C1 segment of cervical spinal cord (tissue), 14 donors: ENCODE measurements around the gene LOXL1.

Experiments
- DNase-seq, 14 donors: peaks; one replicate each; lab custom pipeline; 2025; lab: John Stamatoyannopoulos, UW

The LOXL1 gene, protein sequence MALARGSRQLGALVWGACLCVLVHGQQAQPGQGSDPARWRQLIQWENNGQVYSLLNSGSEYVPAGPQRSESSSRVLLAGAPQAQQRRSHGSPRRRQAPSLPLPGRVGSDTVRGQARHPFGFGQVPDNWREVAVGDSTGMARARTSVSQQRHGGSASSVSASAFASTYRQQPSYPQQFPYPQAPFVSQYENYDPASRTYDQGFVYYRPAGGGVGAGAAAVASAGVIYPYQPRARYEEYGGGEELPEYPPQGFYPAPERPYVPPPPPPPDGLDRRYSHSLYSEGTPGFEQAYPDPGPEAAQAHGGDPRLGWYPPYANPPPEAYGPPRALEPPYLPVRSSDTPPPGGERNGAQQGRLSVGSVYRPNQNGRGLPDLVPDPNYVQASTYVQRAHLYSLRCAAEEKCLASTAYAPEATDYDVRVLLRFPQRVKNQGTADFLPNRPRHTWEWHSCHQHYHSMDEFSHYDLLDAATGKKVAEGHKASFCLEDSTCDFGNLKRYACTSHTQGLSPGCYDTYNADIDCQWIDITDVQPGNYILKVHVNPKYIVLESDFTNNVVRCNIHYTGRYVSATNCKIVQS

DNA sequence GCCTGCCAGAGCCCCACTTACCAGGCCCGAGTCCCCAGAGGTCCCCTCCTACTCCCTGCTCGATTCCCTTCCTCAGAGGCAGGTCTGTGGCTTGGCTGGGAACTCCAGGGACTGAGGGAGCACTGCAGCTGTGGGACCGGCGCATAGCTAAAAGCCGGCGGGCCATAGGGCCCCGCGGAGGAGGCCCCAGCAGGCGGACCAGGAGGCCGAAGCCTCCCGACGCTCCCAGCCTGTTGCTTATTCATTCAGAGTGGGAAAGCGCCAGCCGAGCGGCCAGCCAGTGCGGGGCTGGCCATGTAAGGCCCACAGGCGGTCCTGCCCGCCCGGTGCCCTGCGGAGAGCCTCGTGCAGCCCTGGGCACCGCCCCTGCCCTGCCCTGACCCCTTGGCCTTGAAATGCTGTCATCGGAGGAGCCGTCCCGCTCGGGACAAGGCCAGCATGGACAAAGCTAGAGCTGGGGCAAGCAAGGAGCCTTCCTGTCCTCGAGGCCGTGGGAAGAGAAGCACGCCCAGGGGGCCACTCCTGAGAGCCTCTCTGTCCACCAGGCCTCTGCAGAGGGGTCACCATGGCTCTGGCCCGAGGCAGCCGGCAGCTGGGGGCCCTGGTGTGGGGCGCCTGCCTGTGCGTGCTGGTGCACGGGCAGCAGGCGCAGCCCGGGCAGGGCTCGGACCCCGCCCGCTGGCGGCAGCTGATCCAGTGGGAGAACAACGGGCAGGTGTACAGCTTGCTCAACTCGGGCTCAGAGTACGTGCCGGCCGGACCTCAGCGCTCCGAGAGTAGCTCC is at the start of gene LOXL1:
Gene LOXL1, plus strand, starts transcription at position 244 of the 784 bp plus-strand sequence. Its CDS starts 322 bp downstream, at position 566.
- peak in 9 of 14 donors; percentile 9 to 70 (median 24) for DNase-seq

DNA sequence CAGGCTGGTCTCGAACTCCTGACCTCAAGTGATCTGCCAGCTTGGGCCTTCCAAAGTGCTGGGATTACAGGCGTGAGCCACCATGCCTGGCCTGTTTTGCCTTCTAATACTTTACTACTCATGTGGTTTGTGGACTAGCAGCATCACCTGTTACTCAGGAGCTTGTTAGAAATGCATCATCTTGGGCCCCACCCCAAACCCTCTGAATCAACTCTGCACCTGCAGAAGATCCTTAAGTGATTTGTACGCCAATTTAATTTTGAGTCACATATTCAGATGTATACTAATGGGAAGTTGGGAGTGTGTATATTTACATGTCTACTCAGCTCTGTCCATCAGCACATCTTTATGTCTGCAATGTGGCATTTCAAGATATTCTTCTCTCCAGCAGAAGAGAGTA is 46.8 kb upstream of the LOXL1 start:
- no peak for DNase-seq

DNA sequence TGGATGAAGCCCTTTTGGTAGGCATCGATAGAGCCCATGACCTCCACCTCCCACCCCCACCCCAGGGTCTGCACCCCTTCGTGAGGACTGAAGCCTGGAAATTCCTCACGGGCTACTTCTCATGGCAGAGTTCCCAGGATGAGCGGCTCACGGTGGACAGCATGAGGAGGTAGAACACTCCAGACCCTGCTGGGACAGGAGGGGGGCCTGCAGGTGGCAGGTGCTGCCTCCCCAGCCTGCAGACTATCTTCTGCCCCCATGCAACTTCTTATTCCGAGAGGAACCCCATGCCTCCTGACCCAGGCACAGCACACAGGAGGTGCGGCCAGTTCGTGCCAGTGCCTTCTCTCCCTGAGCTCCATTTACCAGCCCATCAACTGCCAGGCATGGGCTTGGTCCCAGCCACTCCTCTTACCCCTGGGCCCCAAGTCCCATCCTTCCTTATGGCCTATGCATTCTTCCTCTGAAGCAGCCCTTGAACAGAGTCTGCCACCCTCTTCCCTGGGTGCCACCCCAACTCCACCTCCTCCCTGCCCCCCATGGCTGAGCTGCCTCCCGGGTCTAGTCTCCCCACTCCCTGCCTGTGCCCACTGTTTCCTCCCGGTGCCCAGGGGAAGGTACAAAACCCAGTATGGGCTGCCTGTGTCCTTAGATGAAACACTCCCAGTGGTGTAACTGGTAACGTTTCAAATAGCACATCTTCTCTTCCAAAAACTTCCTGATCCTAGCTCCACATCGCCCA is 44.5 kb upstream of the LOXL1 start:
- no peak for DNase-seq

DNA sequence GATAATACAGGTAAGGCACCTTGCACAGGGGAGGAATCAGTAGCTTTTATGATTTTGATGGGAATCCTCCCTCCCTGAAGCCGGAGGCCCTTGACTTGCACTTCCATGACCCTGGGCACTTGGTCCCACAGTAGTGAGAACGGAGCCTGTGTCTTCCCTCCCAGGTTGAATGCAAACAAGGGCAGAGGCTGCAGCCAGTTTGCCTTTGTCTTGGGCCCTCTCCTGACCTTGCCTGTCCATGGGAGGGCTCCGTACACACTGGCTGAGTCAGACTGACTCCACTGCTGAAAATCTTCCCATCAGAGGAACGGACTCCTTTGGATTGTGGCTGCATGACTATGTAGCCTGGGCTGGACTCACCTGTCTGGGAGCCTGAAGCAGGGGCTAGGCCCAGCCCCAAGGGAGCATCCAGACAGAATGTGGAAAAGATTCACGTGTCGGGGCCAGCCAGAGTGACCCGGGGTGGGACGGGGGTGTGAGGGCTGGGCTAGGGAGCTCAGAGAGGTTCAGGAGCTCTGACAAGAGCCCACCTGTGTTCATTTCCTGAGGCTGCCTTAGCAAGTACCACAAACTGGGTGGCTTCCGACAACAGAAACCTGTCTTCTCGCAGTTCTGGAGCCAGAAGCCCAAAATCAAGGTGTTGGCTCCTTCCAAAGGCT is 43.4 kb upstream of the LOXL1 start:
- DNase-seq = no peak

DNA sequence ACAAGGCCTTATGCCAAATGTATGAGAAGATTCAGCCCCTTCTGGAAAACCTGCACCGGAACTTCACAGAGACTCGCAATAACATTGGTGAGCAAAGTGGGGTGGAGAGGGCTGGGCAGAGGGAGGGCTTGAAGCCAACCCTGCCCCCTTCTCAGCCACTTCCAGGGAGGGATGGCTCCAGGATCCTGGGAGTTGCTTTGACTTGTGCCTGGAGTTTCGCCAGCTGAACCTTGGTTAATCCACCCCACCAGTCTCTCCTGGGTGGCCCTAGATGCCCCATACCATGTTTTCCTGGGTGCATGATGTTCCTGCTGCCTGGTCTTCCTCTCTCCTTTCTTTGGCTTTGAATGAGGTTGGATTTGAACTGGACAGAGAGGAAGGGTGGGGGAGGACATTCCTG is 42.1 kb upstream of the LOXL1 start:
- DNase-seq = no peak

DNA sequence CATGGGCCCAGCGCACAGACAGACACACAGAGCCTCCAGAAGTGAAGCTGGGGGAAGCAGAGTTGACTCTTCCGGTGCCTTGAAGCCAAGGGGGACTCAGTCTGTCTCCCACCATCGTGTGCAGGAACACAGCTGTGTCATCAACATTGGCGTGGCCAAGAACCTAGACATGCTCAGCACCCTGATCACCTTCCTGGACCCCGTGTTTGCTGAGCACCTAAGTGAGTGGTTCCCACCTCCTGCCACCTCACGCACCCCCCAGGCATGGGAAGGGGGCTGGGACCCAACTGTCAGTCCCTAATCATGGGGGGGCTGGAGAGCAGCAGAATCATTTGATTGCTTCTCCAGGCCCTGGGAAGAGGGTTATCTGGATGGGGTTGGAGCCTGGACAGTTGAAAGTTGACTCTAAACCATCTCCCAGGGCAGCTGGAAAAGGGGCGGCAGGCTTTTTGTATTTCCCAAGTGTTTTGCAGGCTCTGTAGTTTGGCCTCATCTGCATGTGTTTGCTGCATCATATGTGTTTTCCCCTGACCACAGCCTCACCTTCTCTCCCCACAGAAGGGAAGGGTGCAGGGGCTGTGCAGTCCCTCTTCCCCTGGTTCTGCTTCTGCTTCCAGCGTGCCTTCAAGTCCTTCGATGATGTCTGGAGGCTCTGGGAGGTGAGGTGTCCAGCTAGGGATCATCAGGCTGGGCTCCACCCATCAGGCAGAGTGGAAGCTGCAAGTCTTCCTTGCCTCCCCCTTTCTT is 40.1 kb upstream of the LOXL1 start:
- no peak for DNase-seq

DNA sequence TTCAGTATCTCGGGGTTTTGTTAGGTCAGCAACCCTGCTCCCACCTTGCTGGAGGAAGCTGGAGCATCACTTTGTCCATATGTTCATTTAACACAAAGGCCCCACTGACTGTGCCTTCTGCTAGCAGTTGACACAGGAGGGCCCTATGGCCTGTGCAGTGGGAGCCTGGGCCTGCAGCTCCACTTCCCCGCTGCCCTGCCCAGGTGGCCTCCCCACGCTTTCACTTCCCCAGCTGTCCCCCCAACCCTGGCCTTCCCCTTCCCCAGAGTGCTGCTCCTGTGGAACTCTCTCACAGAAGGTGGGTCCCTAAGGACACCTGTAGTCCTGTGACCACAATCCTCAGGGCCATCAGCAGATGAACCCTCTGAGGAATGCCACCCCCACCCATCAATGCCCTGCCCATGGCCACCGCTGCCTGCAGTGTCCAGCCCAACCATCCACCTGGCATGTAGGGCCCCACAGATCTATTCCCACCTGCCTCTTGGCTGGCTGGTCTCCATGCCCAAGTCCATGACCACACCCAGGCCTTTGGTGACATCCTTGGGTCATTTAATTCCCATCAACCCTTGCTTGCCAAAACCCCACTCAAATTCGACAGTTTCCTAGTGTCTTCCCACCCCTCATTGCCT is 39.4 kb upstream of the LOXL1 start:
- DNase-seq = no peak

DNA sequence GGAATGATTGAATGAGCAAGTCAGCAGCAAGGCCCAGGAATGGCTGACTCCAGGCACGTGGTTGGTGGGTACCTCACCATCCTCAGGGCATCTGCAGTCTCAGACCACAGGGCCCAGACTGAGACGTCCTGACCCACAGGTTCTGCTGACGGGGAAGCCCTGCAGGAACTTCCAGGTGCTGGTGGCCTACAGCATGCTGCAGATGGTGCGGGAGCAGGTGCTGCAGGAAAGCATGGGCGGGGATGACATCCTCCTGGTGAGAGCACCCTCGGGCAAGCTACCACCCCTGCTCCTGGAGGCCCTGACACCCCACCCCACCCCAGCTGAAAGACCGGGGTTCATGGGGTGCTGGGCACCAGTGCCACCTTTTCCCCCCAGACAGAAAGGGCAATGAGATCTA is 38.8 kb upstream of the LOXL1 start:
- DNase-seq = no peak

DNA sequence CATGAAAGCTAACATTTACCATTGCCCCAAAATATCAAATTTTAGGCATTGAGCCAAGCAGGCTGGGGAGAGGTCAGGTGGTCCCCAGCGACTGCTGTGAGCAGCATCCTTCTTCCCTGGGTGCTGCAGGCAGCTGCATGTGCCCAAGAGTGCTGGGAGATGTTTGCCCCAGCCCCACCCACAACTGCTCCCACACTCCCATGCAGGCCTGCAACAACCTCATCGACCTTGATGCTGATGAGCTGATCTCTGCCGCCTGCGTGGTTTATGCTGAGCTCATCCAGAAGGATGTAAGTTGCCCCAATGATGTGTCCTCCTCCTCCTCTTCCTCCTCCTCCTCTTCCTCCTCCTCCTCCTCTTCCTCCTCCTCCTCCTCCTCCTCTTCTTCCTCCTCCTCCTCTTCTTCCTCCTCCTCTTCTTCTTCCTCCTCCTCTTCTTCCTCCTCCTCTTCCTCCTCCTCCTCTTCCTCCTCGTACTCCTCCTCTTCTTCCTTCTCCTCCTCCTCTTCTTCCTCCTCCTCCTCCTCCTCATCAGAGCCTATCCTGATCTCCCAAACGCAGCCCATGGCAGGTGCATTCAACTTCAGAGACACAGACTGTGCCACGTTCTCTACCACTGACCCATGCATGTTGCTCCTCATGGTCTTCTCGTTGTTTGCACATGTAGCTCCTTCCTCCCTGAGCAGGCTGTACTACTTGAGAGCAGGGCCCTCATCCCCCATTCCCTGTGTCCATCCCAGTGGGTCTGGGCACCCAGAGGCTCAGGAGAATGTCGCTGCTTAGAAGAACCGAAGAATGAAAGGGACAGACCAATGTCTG is 37.8 kb upstream of the LOXL1 start:
- DNase-seq = no peak

DNA sequence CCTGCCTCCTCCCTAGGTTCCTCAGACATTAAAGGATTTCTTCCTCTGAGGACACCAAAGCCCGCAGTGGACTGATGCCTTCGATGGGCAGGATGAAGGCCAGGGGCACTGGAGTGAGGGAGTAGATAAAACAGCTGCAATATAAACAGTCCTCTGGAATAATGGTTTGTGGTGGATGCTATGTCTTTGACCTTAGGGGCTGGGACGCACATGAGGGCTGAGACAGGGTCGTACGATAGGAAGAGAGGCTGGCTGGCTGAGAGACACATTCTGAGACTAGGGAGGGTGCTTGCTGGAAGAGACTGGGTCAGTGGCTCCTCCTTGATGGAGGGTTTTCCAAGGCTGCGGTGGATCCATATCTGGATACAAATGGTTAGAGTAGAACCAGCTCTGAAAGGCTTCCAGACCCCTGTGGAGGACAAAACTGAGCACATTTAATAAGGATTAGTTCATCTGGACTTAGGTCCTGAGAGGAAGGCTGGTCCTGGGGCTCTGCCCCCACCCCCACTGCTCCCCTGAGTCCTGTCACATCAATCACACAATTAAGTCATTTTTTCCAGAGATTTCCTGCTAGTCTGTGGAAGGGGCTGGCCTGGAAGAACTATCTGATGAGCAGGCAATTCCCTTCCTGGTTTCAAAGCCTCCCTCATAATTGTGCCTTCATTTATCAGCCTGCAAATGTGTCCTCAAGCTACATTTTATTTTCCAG is 37.1 kb upstream of the LOXL1 start:
- DNase-seq = no peak

DNA sequence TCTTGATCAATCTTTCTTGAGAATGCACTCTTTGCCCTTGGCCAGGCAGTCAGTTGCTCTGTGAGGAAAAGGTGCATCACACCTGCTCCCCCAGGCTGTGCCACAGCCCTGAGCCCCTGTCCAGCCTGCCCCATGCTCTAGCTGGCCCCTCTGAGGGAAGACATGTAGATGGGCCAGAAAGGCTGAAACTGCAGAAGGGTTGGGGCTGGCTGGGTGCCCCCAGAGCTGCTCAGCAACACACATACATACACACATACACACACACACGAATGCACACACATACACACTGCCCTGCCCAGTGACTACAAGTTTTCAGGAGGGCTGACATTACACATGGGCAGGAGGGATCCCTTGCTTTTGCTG is 36.5 kb upstream of the LOXL1 start:
- DNase-seq = no peak

DNA sequence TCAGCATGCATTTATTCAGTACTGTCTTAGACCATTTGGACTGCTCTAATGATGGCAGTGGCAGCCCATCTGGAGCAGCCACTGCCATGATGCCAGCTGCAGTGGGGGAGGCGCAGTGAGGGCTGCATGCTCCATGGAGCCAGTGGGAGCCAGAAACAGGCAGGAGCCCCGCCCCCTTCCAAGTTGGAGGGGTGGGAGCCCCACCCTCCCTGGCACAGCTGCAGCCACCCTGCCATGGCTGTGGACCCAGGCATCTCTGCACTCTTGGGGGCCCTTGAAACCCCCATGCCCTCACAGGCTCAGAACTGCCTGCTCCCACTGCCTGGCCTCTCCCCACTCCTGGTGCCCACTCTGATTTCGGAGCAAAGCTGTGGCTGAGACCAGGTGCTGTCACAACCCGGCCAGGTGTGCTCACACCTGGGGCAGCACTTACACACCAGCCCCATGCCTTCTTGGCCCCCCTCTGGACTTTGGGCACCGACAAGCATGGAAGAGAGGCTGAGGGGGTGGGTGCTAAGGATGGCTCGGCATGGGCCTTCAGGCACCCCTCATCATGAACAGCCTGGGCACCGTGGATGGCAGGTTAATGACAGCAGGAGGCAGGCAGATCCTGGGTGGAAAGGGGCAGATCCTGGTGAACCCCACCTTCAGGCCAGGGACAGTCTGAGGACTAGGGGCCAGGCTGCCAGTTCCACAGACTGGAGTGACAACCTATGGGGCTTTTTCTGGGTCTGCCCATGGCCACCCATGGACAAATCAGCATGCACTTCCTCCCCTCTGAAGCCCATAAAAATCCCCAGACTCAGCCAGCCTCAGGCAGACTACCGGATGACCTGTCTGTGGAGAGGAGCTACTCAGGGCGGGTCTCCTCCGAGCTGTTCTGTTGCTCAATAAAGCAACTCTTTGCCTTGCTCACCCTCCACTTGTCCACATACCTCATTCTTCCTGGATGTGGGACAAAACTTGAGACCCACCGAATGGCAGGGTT is 34.6 kb upstream of the LOXL1 start:
- no peak for DNase-seq

DNA sequence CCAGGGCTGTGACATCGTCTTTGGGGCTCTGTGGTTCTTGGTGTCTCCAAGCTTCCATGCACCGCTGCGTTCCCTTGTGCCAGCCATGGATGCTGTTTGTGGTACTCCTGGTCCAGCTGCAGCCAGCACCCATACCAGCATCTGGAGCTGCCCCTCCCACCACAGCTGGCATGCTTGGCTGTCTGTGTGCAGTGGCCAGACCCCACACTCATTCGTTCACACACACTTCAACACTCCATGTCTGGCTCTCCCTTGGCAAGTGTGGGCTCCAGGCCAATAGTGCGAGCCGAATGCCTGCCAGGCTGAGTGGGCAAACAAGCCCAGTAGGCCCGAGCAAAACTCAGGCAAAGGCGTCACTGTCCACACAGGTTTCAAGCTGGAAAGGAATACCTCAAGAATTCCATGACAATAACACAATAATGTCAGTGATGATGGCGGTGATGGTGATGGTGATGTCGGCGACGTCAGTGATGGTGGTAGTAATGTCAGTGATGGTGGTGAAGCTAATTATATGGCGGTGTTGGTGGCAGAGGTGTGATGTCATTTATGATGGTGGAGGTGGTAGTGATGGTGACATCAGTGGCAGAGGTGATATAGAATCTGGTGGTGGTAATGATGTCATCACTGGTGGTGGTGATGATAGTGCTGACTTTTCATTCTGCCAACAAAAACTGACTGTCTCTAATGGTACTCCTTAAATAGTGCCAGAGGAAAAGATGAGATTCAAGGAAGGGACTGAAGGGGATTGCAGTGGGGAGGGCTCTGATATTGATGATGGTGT is 33.6 kb upstream of the LOXL1 start:
- DNase-seq = no peak

DNA sequence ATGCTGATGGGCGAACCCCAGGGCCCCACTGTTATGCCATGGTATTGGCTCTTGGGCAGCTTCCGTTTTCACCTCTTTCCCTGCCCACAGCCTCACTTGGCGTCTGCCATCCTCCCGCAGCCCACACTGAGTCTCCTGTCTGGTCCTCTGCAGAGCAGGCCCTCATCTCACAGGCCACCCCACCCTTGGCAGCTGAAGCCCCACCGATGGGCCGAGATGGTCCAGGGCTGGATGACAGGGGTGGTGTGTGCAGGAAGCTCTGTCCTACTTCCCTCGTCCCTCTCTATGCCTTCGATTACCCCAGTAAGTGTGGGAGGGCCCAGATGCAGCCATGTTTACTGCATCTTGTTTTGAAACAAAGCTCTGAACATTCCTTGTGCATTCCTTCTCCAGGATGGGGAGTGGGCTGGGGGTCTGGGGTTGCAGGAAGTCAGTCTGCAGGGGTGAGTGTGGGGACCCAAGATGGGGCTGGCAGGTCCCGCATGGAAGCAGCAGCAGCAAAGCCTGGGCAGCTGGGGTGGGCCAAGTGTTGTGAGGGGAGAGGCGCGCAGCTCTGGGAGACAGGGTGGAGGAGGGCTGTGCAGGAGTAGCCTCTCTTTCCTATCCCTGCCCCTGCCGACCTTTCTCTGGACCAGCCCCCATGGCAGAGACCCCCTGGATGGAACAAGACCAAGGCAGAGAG is 32.0 kb upstream of the LOXL1 start:
- DNase-seq = no peak

DNA sequence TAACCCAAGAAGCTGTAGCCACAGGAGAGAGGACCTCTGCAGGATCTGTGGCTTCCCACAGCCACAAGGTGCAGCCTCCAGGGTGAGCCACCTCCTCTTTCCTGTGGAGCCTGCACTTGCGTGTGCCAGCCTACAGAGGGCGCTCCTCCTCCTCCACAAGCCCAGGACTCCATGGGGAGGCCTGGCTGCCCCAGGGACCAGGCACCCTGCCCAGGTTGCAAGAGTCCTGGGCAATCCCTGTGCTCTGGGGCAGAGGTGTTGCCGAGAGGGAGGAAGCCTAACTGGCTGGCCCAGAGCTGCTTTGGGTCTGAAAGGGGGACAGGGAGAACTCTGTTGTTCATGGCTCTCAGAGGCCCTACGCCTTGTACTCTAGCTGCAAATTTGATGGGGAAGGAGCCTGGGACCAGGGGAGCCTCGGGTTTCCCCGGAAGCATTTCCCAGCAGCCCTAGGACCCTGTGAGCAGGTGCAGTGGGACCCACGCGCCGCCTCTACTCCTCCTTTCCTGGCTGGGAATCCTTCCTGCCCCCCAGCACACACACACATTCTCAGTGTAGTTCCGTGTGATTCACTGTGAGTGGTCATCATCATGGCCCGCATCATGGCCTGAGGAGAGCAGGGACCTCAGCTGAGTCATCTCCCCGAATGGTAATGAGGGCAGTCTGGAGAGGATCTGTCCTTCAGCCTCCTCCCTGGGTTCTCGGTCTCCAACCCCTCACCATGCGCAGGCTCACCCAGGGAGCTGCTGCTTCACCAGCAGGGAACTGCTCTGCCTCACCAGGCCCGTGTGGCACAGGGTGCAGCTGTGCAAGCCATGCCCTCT is 28.6 kb upstream of the LOXL1 start:
- DNase-seq = peak in 1 of 14 donors; percentile 17
